K562 (cell line): ENCODE results near the gene MYL6B. TPM values are rescaled to one million over a fixed set of nuclear protein-coding genes. Genes with fewer than 3 reads are reported as not detected.

ENCODE experiments used
- BACH1 ChIP-seq: fragments of 200-800 bp; sonication (Bioruptor generic); IDR thresholded peaks from 2 replicates; pipeline ENCODE4 v1.6.1; 2016; ENCODE audit warnings: missing genetic modification characterization, missing compliant biosample characterization
- KDM2B ChIP-seq: fragments of 250-450 bp; sonication (Bioruptor Pico); IDR thresholded peaks from 2 replicates; pipeline ENCODE4 v1.8.0; 2021; ENCODE audit warnings: mild to moderate bottlenecking, moderate library complexity
- MAFK ChIP-seq: IDR thresholded peaks from 2 replicates; pipeline ENCODE4 v1.6.1; 2011; ENCODE audit warnings: low read length, improper control_type of control experiment
- NFXL1 ChIP-seq: fragments of 450-650 bp; formaldehyde crosslinking; IDR thresholded peaks from 2 replicates; pipeline ENCODE4 v1.4.0; 2021; ENCODE audit warnings: mild to moderate bottlenecking
- POLR2G ChIP-seq: fragments of 200-400 bp; formaldehyde crosslinking; IDR thresholded peaks from 2 replicates; pipeline ENCODE4 v1.6.1; 2017; ENCODE audit warnings: low read depth, mild to moderate bottlenecking, antibody characterized with exemption, low read length, moderate library complexity
- RNF2 ChIP-seq: sonication (generic); IDR thresholded peaks from 2 replicates; pipeline ENCODE4 v1.6.1; 2016
- ZFP1 ChIP-seq: fragments of 450-650 bp; formaldehyde crosslinking; IDR thresholded peaks from 2 replicates; pipeline ENCODE4 v1.4.0; 2020; ENCODE audit warnings: mild to moderate bottlenecking, mixed read lengths
- ZFPM2 ChIP-seq: fragments of 250-450 bp; sonication (Bioruptor Pico); IDR thresholded peaks from 2 replicates; pipeline ENCODE4 v1.5.1; 2022; ENCODE audit warnings: mild to moderate bottlenecking
- ZNF778 ChIP-seq: fragments of 450-650 bp; formaldehyde crosslinking; IDR thresholded peaks from 2 replicates; pipeline ENCODE4 v1.4.0; 2020; ENCODE audit warnings: mild to moderate bottlenecking, moderate library complexity
- polyA plus RNA-seq, 8 experiments: library from polyadenylated mRNA; depleted of rRNA in 4 of 8; stranded (reverse) in 5 of 8; unstranded in 3 of 8; fragments of >200 nt; fragmentation: Nextera tagmentation in 2 of 8; fragmentation: Illumina TruSeq in 1 of 8; extraction: Ambion mirVana in 2 of 8; extraction: Trizol in 1 of 8; gene quantifications; 2 replicates each; pipeline versions ENCODE4 v1.2.1 to v1.2.3, GENCODE V29; 2011 to 2014; ENCODE audit warnings: inconsistent platforms in 1 of 8, missing spikeins in 1 of 8
- total RNA-seq, 7 experiments: library from RNA; depleted of rRNA in 6 of 7; stranded (reverse); fragments of >200 nt in 6 of 7; fragmentation: Illumina TruSeq in 2 of 7; extraction: Trizol in 2 of 7; gene quantifications; 2 replicates each; pipeline versions ENCODE4 v1.2.1 to v1.2.3, GENCODE V29; 2011 to 2021; ENCODE audit warnings: low replicate concordance in 1 of 7
- TF ChIP-seq, protein P1 (sequence below): sonication (generic); formaldehyde crosslinking; IDR thresholded peaks from 2 replicates; pipeline ENCODE4 v1.8.0; 2023; ENCODE audit warnings: missing genetic modification reagents, mild to moderate bottlenecking, borderline replicate concordance
- TF ChIP-seq, protein P2 (sequence below): fragments of 450-650 bp; IDR thresholded peaks from 2 replicates; pipeline ENCODE4 v1.7.1; 2018; ENCODE audit warnings: mild to moderate bottlenecking, low read depth; ENCODE audit not compliant: partially characterized antibody
- TF ChIP-seq, protein P3 (sequence below): fragments of 250-450 bp; sonication (Bioruptor Pico); IDR thresholded peaks from 2 replicates; pipeline ENCODE4 v1.8.0; 2022; ENCODE audit warnings: moderate library complexity, mild to moderate bottlenecking, inconsistent platforms
- TF ChIP-seq, protein P4 (sequence below): fragments of 450-650 bp; IDR thresholded peaks from 2 replicates; pipeline ENCODE4 v1.6.1; 2016; ENCODE audit warnings: antibody characterized with exemption
- TF ChIP-seq, protein P5 (sequence below): fragments of 450-650 bp; formaldehyde crosslinking; IDR thresholded peaks from 2 replicates; pipeline ENCODE4 v1.4.0; 2022; ENCODE audit warnings: missing genetic modification characterization

The MYL6B gene
- total and polyA plus RNA-seq, 9 of the 15 experiments (the other 6 are each of a cell fraction or from before 2014, with no cell fraction given) = 42.8 to 77.3 (median 68.6) TPM

DNA sequence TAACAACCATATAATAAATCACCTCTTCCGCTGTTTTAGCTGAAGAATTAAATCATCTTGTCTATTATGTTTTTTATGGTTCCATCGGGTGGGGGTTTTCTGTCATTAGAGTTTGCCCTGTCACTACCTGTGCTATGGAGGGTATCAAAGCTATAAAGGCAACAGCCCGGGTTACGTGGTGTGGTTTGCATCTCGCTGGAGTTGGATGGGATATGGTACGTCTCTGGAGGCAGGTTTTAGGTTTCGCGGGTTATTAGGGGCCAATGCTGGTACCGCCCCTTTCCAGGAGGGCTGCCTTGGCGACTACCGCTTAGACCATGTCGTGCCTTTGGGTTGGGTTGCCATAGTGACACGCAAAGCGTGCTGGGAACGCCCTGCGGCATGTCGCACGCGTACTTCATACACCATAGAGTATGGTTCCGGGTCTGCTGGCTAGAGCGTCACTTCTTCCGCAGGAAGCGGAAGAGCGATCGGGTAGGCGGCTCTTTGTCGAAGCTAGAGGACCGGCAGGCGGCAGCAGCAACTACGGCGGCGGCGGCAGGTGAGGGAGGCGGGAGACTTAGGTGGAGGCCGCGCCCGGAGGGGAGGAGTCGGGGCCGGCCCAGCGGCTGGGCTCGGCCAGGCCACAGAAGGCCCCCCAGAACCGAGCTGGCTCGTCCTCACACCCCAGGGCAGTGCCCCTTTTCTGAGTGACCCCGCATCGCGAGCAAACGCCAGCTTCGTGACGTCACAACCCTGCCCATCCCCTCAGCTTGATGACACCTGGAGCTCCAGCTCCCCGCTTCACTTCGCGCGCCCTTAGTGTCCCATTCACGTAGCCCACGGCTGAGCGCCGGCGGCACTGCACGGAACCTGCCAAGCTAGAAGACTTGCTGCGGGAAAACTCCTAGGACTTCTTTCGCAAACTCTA is 34.4 kb upstream of the MYL6B start, which contains the start of gene ZC3H10 (continued):
- TF ChIP-seq, protein P1, sequence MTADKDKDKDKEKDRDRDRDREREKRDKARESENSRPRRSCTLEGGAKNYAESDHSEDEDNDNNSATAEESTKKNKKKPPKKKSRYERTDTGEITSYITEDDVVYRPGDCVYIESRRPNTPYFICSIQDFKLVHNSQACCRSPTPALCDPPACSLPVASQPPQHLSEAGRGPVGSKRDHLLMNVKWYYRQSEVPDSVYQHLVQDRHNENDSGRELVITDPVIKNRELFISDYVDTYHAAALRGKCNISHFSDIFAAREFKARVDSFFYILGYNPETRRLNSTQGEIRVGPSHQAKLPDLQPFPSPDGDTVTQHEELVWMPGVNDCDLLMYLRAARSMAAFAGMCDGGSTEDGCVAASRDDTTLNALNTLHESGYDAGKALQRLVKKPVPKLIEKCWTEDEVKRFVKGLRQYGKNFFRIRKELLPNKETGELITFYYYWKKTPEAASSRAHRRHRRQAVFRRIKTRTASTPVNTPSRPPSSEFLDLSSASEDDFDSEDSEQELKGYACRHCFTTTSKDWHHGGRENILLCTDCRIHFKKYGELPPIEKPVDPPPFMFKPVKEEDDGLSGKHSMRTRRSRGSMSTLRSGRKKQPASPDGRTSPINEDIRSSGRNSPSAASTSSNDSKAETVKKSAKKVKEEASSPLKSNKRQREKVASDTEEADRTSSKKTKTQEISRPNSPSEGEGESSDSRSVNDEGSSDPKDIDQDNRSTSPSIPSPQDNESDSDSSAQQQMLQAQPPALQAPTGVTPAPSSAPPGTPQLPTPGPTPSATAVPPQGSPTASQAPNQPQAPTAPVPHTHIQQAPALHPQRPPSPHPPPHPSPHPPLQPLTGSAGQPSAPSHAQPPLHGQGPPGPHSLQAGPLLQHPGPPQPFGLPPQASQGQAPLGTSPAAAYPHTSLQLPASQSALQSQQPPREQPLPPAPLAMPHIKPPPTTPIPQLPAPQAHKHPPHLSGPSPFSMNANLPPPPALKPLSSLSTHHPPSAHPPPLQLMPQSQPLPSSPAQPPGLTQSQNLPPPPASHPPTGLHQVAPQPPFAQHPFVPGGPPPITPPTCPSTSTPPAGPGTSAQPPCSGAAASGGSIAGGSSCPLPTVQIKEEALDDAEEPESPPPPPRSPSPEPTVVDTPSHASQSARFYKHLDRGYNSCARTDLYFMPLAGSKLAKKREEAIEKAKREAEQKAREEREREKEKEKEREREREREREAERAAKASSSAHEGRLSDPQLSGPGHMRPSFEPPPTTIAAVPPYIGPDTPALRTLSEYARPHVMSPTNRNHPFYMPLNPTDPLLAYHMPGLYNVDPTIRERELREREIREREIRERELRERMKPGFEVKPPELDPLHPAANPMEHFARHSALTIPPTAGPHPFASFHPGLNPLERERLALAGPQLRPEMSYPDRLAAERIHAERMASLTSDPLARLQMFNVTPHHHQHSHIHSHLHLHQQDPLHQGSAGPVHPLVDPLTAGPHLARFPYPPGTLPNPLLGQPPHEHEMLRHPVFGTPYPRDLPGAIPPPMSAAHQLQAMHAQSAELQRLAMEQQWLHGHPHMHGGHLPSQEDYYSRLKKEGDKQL (CRISPR knock-in tag) = no peak
- TF ChIP-seq, protein P2, sequence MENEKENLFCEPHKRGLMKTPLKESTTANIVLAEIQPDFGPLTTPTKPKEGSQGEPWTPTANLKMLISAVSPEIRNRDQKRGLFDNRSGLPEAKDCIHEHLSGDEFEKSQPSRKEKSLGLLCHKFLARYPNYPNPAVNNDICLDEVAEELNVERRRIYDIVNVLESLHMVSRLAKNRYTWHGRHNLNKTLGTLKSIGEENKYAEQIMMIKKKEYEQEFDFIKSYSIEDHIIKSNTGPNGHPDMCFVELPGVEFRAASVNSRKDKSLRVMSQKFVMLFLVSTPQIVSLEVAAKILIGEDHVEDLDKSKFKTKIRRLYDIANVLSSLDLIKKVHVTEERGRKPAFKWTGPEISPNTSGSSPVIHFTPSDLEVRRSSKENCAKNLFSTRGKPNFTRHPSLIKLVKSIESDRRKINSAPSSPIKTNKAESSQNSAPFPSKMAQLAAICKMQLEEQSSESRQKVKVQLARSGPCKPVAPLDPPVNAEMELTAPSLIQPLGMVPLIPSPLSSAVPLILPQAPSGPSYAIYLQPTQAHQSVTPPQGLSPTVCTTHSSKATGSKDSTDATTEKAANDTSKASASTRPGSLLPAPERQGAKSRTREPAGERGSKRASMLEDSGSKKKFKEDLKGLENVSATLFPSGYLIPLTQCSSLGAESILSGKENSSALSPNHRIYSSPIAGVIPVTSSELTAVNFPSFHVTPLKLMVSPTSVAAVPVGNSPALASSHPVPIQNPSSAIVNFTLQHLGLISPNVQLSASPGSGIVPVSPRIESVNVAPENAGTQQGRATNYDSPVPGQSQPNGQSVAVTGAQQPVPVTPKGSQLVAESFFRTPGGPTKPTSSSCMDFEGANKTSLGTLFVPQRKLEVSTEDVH = peak; percentile 98
- TF ChIP-seq ZFP1 (no peak), BACH1 (tag) (no peak), NFXL1 (CRISPR knock-in tag) (peak; percentile 85), KDM2B (CRISPR knock-in tag) (no peak), RNF2 (peak; percentile 72), POLR2G (peak; percentile 94), ZFPM2 (CRISPR knock-in tag) (no peak), ZNF778 (CRISPR knock-in tag) (no peak), MAFK (no peak)
- TF ChIP-seq, protein P3, sequence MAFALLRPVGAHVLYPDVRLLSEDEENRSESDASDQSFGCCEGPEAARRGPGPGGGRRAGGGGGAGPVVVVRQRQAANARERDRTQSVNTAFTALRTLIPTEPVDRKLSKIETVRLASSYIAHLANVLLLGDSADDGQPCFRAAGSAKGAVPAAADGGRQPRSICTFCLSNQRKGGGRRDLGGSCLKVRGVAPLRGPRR (CRISPR knock-in tag) = no peak
- TF ChIP-seq, protein P4, sequence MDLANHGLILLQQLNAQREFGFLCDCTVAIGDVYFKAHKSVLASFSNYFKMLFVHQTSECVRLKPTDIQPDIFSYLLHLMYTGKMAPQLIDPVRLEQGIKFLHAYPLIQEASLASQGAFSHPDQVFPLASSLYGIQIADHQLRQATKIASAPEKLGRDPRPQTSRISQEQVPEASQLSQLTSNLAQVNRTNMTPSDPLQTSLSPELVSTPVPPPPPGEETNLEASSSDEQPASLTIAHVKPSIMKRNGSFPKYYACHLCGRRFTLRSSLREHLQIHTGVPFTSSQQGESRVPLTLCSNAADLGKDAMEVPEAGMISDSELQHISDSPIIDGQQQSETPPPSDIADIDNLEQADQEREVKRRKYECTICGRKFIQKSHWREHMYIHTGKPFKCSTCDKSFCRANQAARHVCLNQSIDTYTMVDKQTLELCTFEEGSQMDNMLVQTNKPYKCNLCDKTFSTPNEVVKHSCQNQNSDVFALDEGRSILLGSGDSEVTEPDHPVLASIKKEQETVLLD = 0 out of 2 replicates have a peak, but pooled peaks have one; percentile 36
- TF ChIP-seq, protein P5, sequence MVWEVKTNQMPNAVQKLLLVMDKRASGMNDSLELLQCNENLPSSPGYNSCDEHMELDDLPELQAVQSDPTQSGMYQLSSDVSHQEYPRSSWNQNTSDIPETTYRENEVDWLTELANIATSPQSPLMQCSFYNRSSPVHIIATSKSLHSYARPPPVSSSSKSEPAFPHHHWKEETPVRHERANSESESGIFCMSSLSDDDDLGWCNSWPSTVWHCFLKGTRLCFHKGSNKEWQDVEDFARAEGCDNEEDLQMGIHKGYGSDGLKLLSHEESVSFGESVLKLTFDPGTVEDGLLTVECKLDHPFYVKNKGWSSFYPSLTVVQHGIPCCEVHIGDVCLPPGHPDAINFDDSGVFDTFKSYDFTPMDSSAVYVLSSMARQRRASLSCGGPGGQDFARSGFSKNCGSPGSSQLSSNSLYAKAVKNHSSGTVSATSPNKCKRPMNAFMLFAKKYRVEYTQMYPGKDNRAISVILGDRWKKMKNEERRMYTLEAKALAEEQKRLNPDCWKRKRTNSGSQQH (CRISPR knock-in tag) = peak; percentile 98
